Testis (tissue), 3 donors: Measurements from ENCODE around the gene BMP3. TPM values are rescaled to one million over a fixed set of nuclear protein-coding genes. Genes with fewer than 3 reads are reported as not detected.
"Not testable (repeated sequence)": the region's sequence is repeated elsewhere in the genome, so short reads cannot be mapped to it uniquely, and the experiment has no call there.

Experiments
- DNase-seq: peaks from one replicate; pipeline ENCODE4 v3.0.0-alpha.2; 2019
- H3K27ac ChIP-seq, 2 donors: fragments of 200-600 bp; sonication (generic); one replicate each; pipeline ENCODE4 v1.5.1; 2019
- H3K27me3 ChIP-seq: fragments of 200-600 bp; sonication (generic); one replicate; pipeline ENCODE4 v1.5.1; 2019
- H3K36me3 ChIP-seq: fragments of 200-600 bp; sonication (generic); one replicate; pipeline ENCODE4 v1.5.1; 2017; ENCODE audit warnings: low read depth; ENCODE audit errors: missing control alignments
- H3K4me1 ChIP-seq: fragments of 200-600 bp; sonication (generic); one replicate; pipeline ENCODE4 v1.5.1; 2019
- H3K4me3 ChIP-seq, 2 donors: fragments of 200-600 bp; sonication (generic); one replicate each; pipeline ENCODE4 v1.5.1; 2017 to 2019
- H3K9me3 ChIP-seq: fragments of 200-600 bp; sonication (generic); one replicate; pipeline ENCODE4 v1.5.1; 2017
- CTCF ChIP-seq, 3 experiments: fragments of 450-650 bp in 2 of 3; fragments of 200-600 bp in 1 of 3; sonication (generic) in 1 of 3; IDR thresholded peaks; one replicate each; pipeline ENCODE4 v1.5.1; 2016 to 2019; ENCODE audit warnings: antibody characterized with exemption in 3 of 3, mild to moderate bottlenecking in 2 of 3, moderate library complexity in 1 of 3
- POLR2A ChIP-seq: fragments of 450-650 bp; IDR thresholded peaks from one replicate; pipeline ENCODE4 v1.6.1; 2017; ENCODE audit warnings: antibody characterized with exemption, mild to moderate bottlenecking, moderate library complexity
- WGBS, 2 donors: methylation state at CpG; one replicate each; pipeline ENCODE4 v1.1.5; 2018; 5-methylcytosine and 5-hydroxymethylcytosine counted together
- intact Hi-C: fragments of 100-400 bp; cut with DNase I; formaldehyde crosslinking; loops from one replicate; pipeline ENCODE4 v1.15.1; 2023; ENCODE audit warnings: low total_unique reads
- polyA plus RNA-seq: library from polyadenylated mRNA; stranded (reverse); fragments of 350-450 nt; fragmentation: Illumina TruSeq; extraction: RNeasy Lipid Tissue Mini Kit (QIAGEN cat#74804); gene quantifications from one replicate; pipeline ENCODE4 v1.2.3, GENCODE V29; 2014; ENCODE audit warnings: low read depth, low replicate concordance; ENCODE audit not compliant: insufficient read depth
- total RNA-seq, 2 donors: library from RNA; depleted of rRNA; stranded (reverse); fragments of >200 nt; gene quantifications; one replicate each; pipeline ENCODE4 v1.2.3, GENCODE V29; 2016

Gene BMP3
- total and polyA plus RNA-seq, 3 donors from 2014 or later, result 0.16 to 0.32 (median 0.25) TPM

- Histone ChIP-seq H3K4me1 (no peaks in the 10 kb centered on the region), H3K27me3 (no peaks in the 10 kb centered on the region), H3K9me3 (no peaks in the 10 kb centered on the region), H3K36me3 (no peaks in the 10 kb centered on the region), H3K4me3 (no peak overlapping the region), H3K27ac (no peak overlapping the region)
- DNase-seq, result no peak
- 31 to 79% methylated on average over 2 of the region's 2 CpGs for WGBS, 2 donors
- TF ChIP-seq POLR2A (no peak), CTCF (IDR thresholded peaks at IDR 0.05) (no peak)
- intact Hi-C loops, result no loop called here
These were observed 26.9 kb upstream of the BMP3 start for GRCh38 chr4:81003597-81004111.

GRCh38 chr4:81007417-81007816 is 23.1 kb upstream of the BMP3 start:
- no peak for DNase-seq
- intact Hi-C loops, result no loop called here
- H3K36me3 ChIP-seq, result no peaks in the 10 kb centered on the region
- H3K4me1 ChIP-seq, result no peaks in the 10 kb centered on the region
- no peaks in the 10 kb centered on the region for H3K27me3 ChIP-seq
- TF ChIP-seq POLR2A (no peak), CTCF (IDR thresholded peaks at IDR 0.05) (no peak)
- H3K4me3 ChIP-seq, result no peak overlapping the region
- no peaks in the 10 kb centered on the region for H3K9me3 ChIP-seq
- H3K27ac ChIP-seq, result no peak overlapping the region
- WGBS, 2 donors, result 82 to 83% methylated on average over 2 of the region's 2 CpGs

- H3K27me3 ChIP-seq, intact Hi-C loops, H3K9me3 ChIP-seq, H3K4me3 ChIP-seq, DNase-seq, H3K27ac ChIP-seq, H3K4me1 ChIP-seq, H3K36me3 ChIP-seq: not testable (repeated sequence)
- WGBS, 2 donors, result 89 to 95% methylated on average over 2 of the region's 2 CpGs
These were observed 13.9 kb upstream of the BMP3 start for GRCh38 chr4:81016566-81016965.

GRCh38 chr4:81019006-81019405 is 11.5 kb upstream of the BMP3 start:
- TF ChIP-seq POLR2A (no peak), CTCF (IDR thresholded peaks at IDR 0.05) (no peak)
- Histone ChIP-seq H3K27ac (no peak overlapping the region), H3K4me3 (no peak overlapping the region), H3K4me1 (no peaks in the 10 kb centered on the region), H3K27me3 (no peaks in the 10 kb centered on the region), H3K36me3 (no peaks in the 10 kb centered on the region), H3K9me3 (no peaks in the 10 kb centered on the region)
- intact Hi-C loops, result no loop called here
- DNase-seq, result no peak
- 79 to 90% methylated on average over 1 of the region's 1 CpG for WGBS, 2 donors

GRCh38 chr4:81021142-81021944 is 9.2 kb upstream of the BMP3 start:
- no peaks in the 10 kb centered on the region for H3K36me3 ChIP-seq
- H3K27me3 ChIP-seq, result no peaks in the 10 kb centered on the region
- intact Hi-C loops, result no loop called here
- TF ChIP-seq POLR2A (no peak), CTCF (IDR thresholded peaks at IDR 0.05) (no peak)
- 45 to 49% methylated on average over 5 of the region's 5 CpGs for WGBS, 2 donors
- no peak for DNase-seq
- H3K4me1 ChIP-seq, result no peaks in the 10 kb centered on the region
- no peak overlapping the region for H3K4me3 ChIP-seq
- H3K27ac ChIP-seq, result no peak overlapping the region
- H3K9me3 ChIP-seq, result no peaks in the 10 kb centered on the region
